ENCODE results near the gene ECEL1. TPM values are rescaled to one million over a fixed set of nuclear protein-coding genes. Genes with fewer than 3 reads are reported as not detected.
"Not testable (repeated sequence)": the region's sequence is repeated elsewhere in the genome, so short reads cannot be mapped to it uniquely, and the experiment has no call there.

Gene ECEL1
- not detected for total RNA-seq
- polyA plus RNA-seq: not detected

GRCh38 chr2:232487385-232488096 lies at the start of gene ECEL1:
Gene ECEL1, minus strand, starts transcription at chr2:232487834. Its CDS starts 1,181 bp downstream, at chr2:232486653.
- peaks cover 23 to 53% of the 10 kb centered on the region in 2 donors for H3K27me3 Mint-ChIP-seq
- Histone ChIP-seq H3K9me3 (ENCODE audit: low read length) (no peaks in the 10 kb centered on the region), H3K27ac (ENCODE audit: low read depth, low read length) (no peak within 1 kb of the TSS), H3K27me3 (ENCODE audit: insufficient read depth, low read length, poor library complexity, severe bottlenecking) (no peaks in the 10 kb centered on the region), H3K36me3 (ENCODE audit: insufficient read depth, low read length) (no peaks in the 10 kb centered on the region), H3K4me3 (ENCODE audit: low read length) (no peak within 1 kb of the TSS), H3K4me1 (ENCODE audit: insufficient read depth, low read length) (no peaks in the 10 kb centered on the region)
- no peaks in the 10 kb centered on the region for H3K9me3 Mint-ChIP-seq
- H3K4me3 Mint-ChIP-seq: peak within 1 kb of the TSS in 5 of 7 donors; percentile 15 to 74 (median 64)
- ChIA-PET CTCF (no interaction called here), POLR2A (no interaction called here)
- no peak for DNase-seq
- peaks cover 3 to 15% (median 5%) of the 10 kb centered on the region in 3 donors for H3K4me1 Mint-ChIP-seq
- H3K36me3 Mint-ChIP-seq: no peaks in the 10 kb centered on the region
- H3K27ac Mint-ChIP-seq: no peak within 1 kb of the TSS

DNA sequence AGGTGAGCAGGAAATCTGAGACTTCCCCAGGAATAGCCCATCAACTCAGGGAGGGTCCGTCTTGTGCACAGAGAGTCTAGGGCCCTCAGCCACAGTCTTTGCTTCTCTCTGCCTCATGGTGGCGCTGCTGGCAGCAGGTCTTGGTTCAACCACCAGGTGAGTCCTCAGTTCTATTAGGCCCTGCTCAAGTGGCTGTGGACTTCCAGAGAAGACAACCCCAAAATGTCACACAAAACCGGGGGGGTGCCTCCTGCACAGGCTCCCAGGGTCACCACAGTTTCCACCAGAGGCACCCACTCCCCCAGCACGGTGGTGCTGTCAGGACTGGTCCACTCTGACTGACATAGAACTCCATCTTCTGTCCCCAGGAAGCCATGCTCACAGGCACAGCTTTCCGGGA lies 49.4 kb upstream of the ECEL1 start:
- Histone ChIP-seq H3K4me1 (ENCODE audit: insufficient read depth, low read length) (no peaks in the 10 kb centered on the region), H3K4me3 (ENCODE audit: low read length) (no peak overlapping the region), H3K27ac (ENCODE audit: low read depth, low read length) (no peak overlapping the region), H3K27me3 (ENCODE audit: insufficient read depth, low read length, poor library complexity, severe bottlenecking) (no peaks in the 10 kb centered on the region), H3K9me3 (ENCODE audit: low read length) (no peaks in the 10 kb centered on the region), H3K36me3 (ENCODE audit: insufficient read depth, low read length) (no peaks in the 10 kb centered on the region)
- H3K9me3 Mint-ChIP-seq: no peaks in the 10 kb centered on the region
- H3K4me1 Mint-ChIP-seq: peaks cover 0 to 5% (median 0%) of the 10 kb centered on the region in 3 donors
- H3K27me3 Mint-ChIP-seq: peaks cover 8 to 20% of the 10 kb centered on the region in 2 donors
- POLR2A ChIA-PET: no interaction called here
- CTCF ChIA-PET: no interaction called here
- H3K36me3 Mint-ChIP-seq: no peaks in the 10 kb centered on the region
- no peak overlapping the region for H3K27ac Mint-ChIP-seq
- no peak overlapping the region for H3K4me3 Mint-ChIP-seq
- no peak for DNase-seq

GRCh38 chr2:232535761-232536530 lies 48.3 kb upstream of the ECEL1 start:
- no peaks in the 10 kb centered on the region for H3K9me3 ChIP-seq (ENCODE audit: low read length)
- H3K9me3 Mint-ChIP-seq: no peaks in the 10 kb centered on the region
- no peak overlapping the region for H3K27ac ChIP-seq (ENCODE audit: low read depth, low read length)
- H3K27ac Mint-ChIP-seq: no peak overlapping the region
- H3K27me3 Mint-ChIP-seq: peaks cover 8 to 20% of the 10 kb centered on the region in 2 donors
- no peaks in the 10 kb centered on the region for H3K36me3 ChIP-seq (ENCODE audit: insufficient read depth, low read length)
- no peak for DNase-seq
- peaks cover 0 to 5% (median 0%) of the 10 kb centered on the region in 3 donors for H3K4me1 Mint-ChIP-seq
- no peak overlapping the region for H3K4me3 ChIP-seq (ENCODE audit: low read length)
- no peaks in the 10 kb centered on the region for H3K27me3 ChIP-seq (ENCODE audit: insufficient read depth, low read length, poor library complexity, severe bottlenecking)
- no peaks in the 10 kb centered on the region for H3K36me3 Mint-ChIP-seq
- ChIA-PET POLR2A (no interaction called here), CTCF (no interaction called here)
- H3K4me3 Mint-ChIP-seq: no peak overlapping the region
- no peaks in the 10 kb centered on the region for H3K4me1 ChIP-seq (ENCODE audit: insufficient read depth, low read length)

- DNase-seq: no peak
- Histone ChIP-seq H3K27ac (ENCODE audit: low read depth, low read length) (no peak overlapping the region), H3K36me3 (ENCODE audit: insufficient read depth, low read length) (no peaks in the 10 kb centered on the region), H3K4me3 (ENCODE audit: low read length) (no peak overlapping the region), H3K27me3 (ENCODE audit: insufficient read depth, low read length, poor library complexity, severe bottlenecking) (no peaks in the 10 kb centered on the region), H3K9me3 (ENCODE audit: low read length) (no peaks in the 10 kb centered on the region), H3K4me1 (ENCODE audit: insufficient read depth, low read length) (no peaks in the 10 kb centered on the region)
- POLR2A ChIA-PET: no interaction called here
- CTCF ChIA-PET: no interaction called here
- Mint-ChIP-seq H3K4me3 (no peak overlapping the region), H3K27ac (no peak overlapping the region), H3K36me3 (no peaks in the 10 kb centered on the region), H3K4me1 (peaks cover 0 to 5% (median 0%) of the 10 kb centered on the region in 3 donors), H3K27me3 (peaks cover 13 to 26% of the 10 kb centered on the region in 2 donors), H3K9me3 (no peaks in the 10 kb centered on the region)
Observed at GRCh38 chr2:232534940-232535651, 47.5 kb upstream of the ECEL1 start.

DNA sequence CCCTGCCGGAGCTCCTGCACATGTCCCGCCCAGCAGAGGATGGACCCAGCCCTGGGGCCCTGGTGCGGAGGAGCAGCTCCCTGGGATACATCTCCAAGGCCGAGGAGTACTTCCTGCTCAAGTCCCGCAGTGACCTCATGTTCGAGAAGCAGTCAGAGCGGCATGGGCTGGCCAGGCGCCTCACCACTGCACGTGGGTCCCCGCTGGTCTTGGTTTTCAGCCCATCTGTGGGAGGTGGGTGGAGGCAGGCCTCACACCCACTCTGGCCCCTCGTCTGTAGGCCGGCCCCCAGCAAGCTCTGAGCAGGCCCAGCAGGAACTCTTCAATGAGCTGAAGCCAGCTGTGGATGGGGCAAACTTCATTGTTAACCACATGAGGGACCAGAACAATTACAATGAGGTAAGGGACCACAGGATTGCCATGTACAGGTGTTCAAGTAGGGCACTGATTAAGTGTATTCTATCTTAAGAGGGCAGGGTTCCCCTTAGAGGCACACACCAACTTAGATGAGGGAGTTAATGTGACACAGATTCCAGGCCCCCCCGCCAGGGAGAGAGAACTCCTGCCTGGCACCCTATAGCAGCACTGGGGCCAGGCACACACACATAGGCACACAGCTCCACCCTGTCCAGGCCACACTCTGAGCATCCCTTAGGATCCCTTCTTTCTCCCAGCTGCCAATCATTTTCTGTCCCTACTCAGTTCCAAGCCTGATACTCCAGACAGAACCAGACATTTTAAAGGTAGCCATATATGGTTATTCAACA lies 46.5 kb upstream of the ECEL1 start:
- Histone ChIP-seq H3K36me3 (ENCODE audit: insufficient read depth, low read length) (no peaks in the 10 kb centered on the region), H3K27me3 (ENCODE audit: insufficient read depth, low read length, poor library complexity, severe bottlenecking) (no peaks in the 10 kb centered on the region), H3K27ac (ENCODE audit: low read depth, low read length) (no peak overlapping the region), H3K4me3 (ENCODE audit: low read length) (no peak overlapping the region), H3K9me3 (ENCODE audit: low read length) (no peaks in the 10 kb centered on the region), H3K4me1 (ENCODE audit: insufficient read depth, low read length) (peaks cover 2% of the 10 kb centered on the region)
- Mint-ChIP-seq H3K36me3 (no peaks in the 10 kb centered on the region), H3K4me1 (peaks cover 1 to 6% (median 3%) of the 10 kb centered on the region in 3 donors), H3K9me3 (no peaks in the 10 kb centered on the region), H3K27me3 (peaks cover 13 to 32% of the 10 kb centered on the region in 2 donors), H3K27ac (no peak overlapping the region), H3K4me3 (no peak overlapping the region)
- ChIA-PET POLR2A (no interaction called here), CTCF (no interaction called here)
- no peak for DNase-seq

DNA sequence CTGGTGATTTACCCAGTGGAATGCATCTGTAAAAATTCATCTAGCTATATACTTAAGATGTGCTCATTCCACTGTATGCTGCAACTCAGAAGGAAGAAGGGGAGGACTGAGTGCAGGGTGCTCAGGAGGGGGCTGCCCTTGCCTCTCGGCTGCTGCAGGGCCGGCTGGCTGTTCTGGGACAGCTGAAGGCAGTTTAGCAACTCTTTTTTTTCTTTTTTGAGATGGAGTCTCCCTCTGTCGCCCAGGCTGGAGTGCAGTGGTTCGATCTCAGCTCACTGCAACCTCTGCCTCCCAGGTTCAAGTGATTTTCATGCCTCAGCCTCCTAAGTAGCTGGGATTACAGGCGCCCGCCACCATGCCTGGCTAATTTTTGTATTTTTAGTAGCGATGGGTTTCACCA lies 45.2 kb upstream of the ECEL1 start:
- H3K4me3 Mint-ChIP-seq; H3K36me3 Mint-ChIP-seq; POLR2A ChIA-PET; H3K36me3 ChIP-seq (ENCODE audit: insufficient read depth, low read length); H3K27ac ChIP-seq (ENCODE audit: low read depth, low read length); H3K9me3 ChIP-seq (ENCODE audit: low read length); H3K9me3 Mint-ChIP-seq; H3K4me3 ChIP-seq (ENCODE audit: low read length); H3K27ac Mint-ChIP-seq; H3K27me3 ChIP-seq (ENCODE audit: insufficient read depth, low read length, poor library complexity, severe bottlenecking); DNase-seq: not testable (repeated sequence)
- Mint-ChIP-seq H3K27me3 (peaks cover 23 to 45% of the 10 kb centered on the region in 2 donors), H3K4me1 (peaks cover 11 to 15% (median 15%) of the 10 kb centered on the region in 3 donors)
- CTCF ChIA-PET: interaction anchor here (2.0 kb wide), 1 partner anchor 11 kb away, joined by 7 read pairs; no protein-coding TSS in a partner anchor
- H3K4me1 ChIP-seq (ENCODE audit: insufficient read depth, low read length): peaks cover 15% of the 10 kb centered on the region

DNA sequence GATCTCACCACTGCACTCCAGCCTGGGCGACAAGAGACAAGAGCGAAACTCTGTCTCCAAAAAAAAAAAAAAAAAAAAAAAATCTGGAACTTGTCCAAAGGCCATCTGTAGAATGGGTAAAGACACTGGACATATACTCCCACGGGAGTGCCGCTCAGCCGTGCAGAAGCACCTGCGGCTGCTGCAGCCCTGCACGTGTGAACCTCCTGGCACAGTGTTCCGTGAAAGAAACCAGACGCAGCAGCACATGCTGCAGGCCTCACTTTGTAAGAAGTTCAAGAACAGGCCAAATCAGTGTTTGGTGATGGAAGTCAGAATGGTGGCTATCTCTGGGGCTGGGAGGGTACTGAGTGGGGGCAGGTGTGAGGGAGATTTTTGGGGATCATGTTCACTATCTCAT lies 44.8 kb upstream of the ECEL1 start:
- H3K27ac ChIP-seq (ENCODE audit: low read depth, low read length): no peak overlapping the region
- DNase-seq: no peak
- H3K9me3 Mint-ChIP-seq: no peaks in the 10 kb centered on the region
- peaks cover 23 to 47% of the 10 kb centered on the region in 2 donors for H3K27me3 Mint-ChIP-seq
- no peaks in the 10 kb centered on the region for H3K36me3 Mint-ChIP-seq
- peaks cover 15% of the 10 kb centered on the region for H3K4me1 ChIP-seq (ENCODE audit: insufficient read depth, low read length)
- ChIA-PET POLR2A (no interaction called here), CTCF (interaction anchor here (2.0 kb wide), 2 partner anchors 10 to 12 kb away, joined by 6 to 7 read pairs; partner anchors contain the start of gene PRSS56)
- no peaks in the 10 kb centered on the region for H3K9me3 ChIP-seq (ENCODE audit: low read length)
- no peaks in the 10 kb centered on the region for H3K36me3 ChIP-seq (ENCODE audit: insufficient read depth, low read length)
- no peaks in the 10 kb centered on the region for H3K27me3 ChIP-seq (ENCODE audit: insufficient read depth, low read length, poor library complexity, severe bottlenecking)
- no peak overlapping the region for H3K27ac Mint-ChIP-seq
- H3K4me3 Mint-ChIP-seq: no peak overlapping the region
- H3K4me1 Mint-ChIP-seq: peaks cover 13 to 16% (median 15%) of the 10 kb centered on the region in 3 donors
- H3K4me3 ChIP-seq (ENCODE audit: low read length): no peak overlapping the region

All from CD8-positive, alpha-beta memory T cell (primary cell).